H4 (cell line): ENCODE data around the gene ZNF692. TPM values are rescaled to one million over a fixed set of nuclear protein-coding genes. Genes with fewer than 3 reads are reported as not detected.
"Not testable (repeated sequence)": the region's sequence is repeated elsewhere in the genome, so short reads cannot be mapped to it uniquely, and the experiment has no call there.

Experiments
- DNase-seq: peaks from one replicate; pipeline ENCODE4 v3.0.0-alpha.2; 2015; ENCODE audit warnings: low spot score
- total RNA-seq: library from RNA; depleted of rRNA; stranded (reverse); fragments of >200 nt; shearing (Covaris generic); gene quantifications from 2 replicates; pipeline ENCODE4 v1.2.3, GENCODE V29; 2014; rRNA removed

ZNF692 gene
- total RNA-seq, 1 experiment from 2014 or later = 5.2 TPM

DNA sequence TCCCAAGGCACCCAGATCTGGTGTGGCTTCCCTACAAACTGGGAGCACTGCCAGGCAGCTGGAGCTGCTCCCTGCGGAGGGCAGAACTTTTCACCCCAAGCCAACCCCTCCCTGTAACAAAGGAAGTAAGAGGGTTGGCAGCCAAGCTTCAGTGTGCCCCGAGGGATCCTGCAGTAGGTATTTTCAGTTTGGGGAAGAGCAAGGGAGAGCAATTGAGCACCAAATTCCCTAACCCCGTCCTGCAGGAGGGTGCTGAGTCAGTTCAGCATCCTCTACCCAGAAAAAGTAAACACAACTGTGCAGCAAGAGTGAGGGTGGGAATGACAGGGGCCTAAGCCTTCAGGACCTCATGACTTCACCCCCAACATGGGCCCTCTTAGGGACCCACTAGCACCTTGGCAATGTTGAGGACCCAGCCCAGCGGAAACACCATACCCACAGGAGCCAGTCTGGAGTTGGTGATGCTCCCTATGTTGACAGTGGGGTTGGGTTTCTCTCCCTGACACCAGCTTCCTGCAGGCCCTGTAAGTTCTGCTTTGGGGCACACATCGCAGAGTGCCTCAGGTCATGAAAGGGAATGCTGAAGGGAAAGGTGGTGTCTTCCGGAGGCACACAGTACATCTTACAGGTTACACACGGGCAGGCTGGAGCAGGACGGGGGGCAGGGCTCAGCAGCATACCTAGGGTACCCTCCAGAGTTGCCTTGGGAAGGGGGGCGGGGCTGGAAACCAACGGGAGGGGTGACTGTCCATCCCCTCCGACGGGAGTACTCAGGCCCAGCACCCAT lies 48.0 kb downstream of the ZNF692 start:
- DNase-seq = no peak

- no peak for DNase-seq
Measured at GRCh38 chr1:248810000-248810726, 48.7 kb downstream of the ZNF692 start.

DNA sequence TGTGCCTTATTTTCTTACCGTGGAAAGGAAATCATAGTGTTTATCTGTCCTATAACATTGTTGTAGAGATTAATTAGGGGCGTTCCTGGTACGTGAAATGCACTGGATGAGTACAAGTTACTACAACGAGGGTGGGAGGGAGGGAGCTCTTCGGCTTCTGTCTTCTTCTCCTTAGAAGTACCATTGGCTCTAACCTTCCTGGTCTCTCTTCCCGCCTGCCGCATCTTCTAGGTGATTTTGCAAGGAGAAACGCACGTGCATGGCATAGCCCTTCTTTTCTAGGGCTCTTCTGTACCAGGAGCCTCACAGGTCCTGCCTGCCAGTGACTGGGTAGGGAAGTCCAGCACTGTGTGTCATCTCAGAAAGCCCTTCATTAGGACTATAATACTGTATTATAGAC lies 50.0 kb downstream of the ZNF692 start:
- DNase-seq = no peak

DNA sequence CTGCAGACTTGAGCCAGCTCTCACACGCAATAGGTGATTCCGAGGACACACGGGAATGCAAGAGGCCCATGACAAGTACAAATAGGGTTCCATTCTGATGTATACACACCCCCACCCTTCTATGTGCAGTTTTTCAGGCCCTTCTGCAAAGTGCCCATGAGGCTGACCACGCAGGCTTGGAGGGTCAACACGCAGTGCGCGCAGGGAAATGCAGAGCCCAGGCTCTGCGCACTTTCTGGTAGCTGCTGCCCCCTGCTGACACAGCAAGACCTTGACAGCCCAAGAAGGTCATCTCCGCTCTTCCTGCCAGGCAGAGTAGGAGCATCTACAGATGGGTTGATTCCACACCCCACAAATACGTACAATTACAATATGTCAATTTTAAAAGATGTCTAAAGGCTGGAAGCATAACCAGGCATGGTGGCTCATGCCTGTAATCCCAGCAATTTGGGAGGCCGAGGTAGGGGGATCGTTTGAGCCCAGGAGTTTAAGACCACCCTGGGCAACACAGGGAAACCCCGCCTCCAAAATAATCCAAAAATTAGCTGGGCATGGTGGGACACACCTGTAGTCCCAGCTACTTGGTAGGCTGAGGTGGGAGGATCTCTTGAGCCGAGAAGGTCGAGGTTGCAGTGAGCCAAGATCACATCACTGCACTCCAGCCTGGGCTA lies 51.7 kb downstream of the ZNF692 start:
- peak; percentile 44 for DNase-seq

DNA sequence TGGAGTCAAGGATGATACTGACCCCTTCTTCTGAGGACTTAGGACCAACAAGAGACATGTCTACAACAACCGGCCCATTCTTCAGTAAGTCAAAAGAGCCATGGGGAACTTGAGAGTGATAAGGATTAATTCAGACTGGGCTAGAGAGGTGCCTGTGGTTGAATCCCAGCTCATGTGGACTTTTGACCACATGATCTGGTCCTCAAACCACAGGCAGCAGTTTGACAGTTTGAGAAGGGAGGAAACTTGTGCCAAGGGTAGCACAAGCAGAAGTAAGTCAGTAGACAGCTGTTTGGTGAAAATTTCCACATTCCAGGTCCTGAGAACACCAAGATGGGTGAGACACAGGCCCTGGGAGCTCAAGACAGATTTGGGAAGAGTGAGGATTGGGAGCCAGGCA lies 53.0 kb downstream of the ZNF692 start:
- DNase-seq = no peak

DNA sequence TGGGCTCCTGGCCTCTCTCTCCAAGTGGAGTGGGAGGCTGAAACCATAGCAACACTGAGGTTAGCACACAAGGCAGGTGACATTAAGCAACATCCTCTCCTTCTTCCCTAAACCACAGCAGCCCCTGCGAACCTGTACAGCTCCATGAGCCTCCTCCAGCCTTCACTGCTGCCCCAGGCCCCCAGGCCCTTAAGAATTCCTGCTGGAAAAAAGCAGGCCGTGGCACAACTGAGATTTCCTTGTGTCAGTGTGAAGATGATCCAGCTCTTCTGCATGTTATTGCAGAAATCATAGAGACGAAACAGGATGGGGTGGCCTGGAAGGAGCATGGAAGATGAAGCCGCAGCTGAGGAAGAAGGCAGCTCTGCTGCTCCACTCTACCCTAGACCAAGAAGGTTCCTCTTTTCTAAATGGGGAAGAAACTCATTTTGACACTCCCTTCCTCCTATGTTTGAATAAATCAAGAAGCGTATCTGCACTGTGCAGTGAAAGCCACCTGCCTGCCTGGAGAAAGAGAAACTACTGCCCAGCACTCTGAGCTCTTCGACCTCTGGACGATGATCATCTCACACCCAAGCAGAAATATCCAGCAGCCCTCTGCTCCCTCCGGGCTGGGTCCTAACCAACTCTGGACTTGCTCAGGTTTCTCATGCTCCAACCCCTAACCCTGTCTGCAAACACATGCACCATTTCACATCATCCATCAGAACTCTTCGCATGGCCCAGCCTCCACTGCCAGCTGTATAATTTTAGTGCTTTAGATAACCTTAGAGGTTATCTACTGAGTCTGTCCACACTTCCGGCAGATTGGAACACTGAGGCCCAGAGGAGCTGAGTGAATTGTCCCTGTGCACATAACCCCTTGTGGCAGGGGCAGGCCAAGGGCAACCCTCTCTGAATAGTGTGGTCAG lies 53.9 kb downstream of the ZNF692 start:
- no peak for DNase-seq

GRCh38 chr1:248803501-248803900 lies 55.4 kb downstream of the ZNF692 start:
- DNase-seq = not testable (repeated sequence)

DNA sequence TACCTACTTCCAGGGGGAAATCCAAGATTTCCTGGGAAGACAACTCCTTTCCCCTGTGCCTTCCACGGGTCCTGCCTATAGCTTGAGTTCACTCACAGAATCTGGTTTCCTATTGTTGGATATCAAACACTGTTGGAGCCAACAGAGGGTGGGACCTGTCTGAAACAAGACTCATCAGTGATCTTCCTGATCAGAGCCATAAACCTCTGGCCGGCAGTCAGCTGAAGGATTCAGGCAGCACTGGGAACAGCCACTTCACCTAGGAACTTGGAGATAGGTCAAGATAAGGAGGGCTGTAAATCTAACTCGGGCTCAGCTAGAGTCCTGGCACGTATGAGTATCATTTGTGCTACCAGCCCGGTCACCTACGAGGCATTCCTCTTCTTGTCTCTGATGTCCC lies 56.4 kb downstream of the ZNF692 start:
- DNase-seq = no peak

DNA sequence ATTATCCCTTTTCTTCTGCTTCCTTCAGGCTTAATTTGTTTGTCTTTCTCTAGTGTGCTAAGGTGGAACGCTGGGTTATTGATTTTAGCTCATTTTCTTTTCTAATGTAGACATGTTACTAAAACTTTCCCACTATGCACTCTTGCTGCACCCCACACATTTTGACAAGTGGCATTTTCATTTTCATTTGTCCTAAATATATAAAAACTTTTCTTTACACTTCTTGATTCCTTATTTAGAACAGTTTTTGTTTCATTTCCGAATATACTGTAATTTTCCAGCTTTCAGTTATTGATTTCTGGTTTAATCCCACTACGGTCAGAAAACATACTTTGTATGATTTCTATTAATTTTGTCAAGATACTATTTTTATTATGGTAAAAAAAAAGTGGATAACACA lies 58.4 kb downstream of the ZNF692 start:
- no peak for DNase-seq

Other genes starting within 250 kb of the ZNF692 start
- not detected in 2 replicates for gene OR2T11, start 224.0 kb downstream of the ZNF692 start, total RNA-seq
- gene OR2T35, start 213.8 kb downstream of the ZNF692 start, total RNA-seq = not detected in 2 replicates
- not detected in 2 replicates for gene OR2T27, start 203.6 kb downstream of the ZNF692 start, total RNA-seq
- not detected in 2 replicates for gene OR14I1, start 156.3 kb downstream of the ZNF692 start, total RNA-seq
- gene LYPD8, start 103.3 kb downstream of the ZNF692 start, total RNA-seq = 3.3 and 5.1 TPM in 2 replicates
- gene SH3BP5L, start 33.2 kb downstream of the ZNF692 start, total RNA-seq = 9.1 and 10.0 TPM in 2 replicates
- 14.4 and 14.7 TPM in 2 replicates for gene ZNF672, start 20.9 kb downstream of the ZNF692 start, total RNA-seq
- gene PGBD2, start 47.1 kb upstream of the ZNF692 start, total RNA-seq = 8.3 and 9.6 TPM in 2 replicates